ENCODE results near the gene NOLC1.

The NOLC1 gene

DNA sequence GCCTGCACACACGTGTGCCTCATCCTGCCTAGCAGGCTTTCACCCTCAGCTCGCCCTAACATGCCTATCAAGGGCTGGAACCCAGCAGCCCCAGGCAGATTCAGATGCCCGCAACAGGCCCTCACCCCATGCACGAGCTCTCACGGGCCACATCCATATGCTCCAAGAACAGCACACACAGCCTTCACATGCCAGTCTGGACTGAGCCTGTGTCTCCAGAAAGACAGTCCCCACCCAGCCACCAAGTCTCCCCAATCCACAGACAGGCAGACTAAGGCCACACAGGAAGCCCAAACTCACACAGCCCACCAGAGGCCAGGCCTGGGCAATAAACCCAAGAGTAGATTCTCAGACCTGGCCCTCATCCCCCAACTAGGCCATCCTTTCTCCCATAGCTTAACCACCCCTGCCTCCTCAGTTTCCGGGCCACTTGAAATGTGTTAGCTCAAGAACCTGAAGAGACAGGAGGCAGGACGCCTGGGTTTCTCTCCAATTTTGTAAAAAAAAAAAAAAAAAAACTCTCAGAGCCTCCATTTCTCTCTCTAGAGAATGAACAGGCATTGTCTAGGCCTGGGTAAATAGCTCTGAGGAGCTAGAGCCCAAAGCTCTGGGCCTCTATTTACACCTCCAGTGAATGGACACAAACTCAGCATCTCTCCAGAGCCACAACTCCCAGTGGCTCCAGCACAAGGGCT is 38.8 kb upstream of the NOLC1 start:
- Histone ChIP-seq H3K4me2 (ENCODE audit: low read length) (peak overlapping the region; percentile 93), H3K9me2 (replicated peaks; ENCODE audit: control insufficient read depth, low read length) (no peaks in the 10 kb centered on the region), H3F3A (ENCODE audit: control insufficient read depth, insufficient read depth) (peaks cover 29% of the 10 kb centered on the region), H3K27me3 (ENCODE audit: control insufficient read depth, low read length) (no peaks in the 10 kb centered on the region), H4K20me1 (ENCODE audit: control insufficient read depth, insufficient read depth, low read depth, low read length) (peaks cover 25% of the 10 kb centered on the region), H3K4me3 (ENCODE audit: low read length) (peak overlapping the region; percentile 97), H3K79me2 (ENCODE audit: control insufficient read depth, low read length) (peaks cover 70% of the 10 kb centered on the region), H3K9me3 (ENCODE audit: control insufficient read depth, insufficient read depth, low read length) (no peaks in the 10 kb centered on the region), H3K4me1 (ENCODE audit: control insufficient read depth, low read length) (peaks cover 53% of the 10 kb centered on the region), H3K36me3 (ENCODE audit: control insufficient read depth, low read length) (peaks cover 42% of the 10 kb centered on the region), H3K27ac (ENCODE audit: low read depth, low read length) (no peak overlapping the region)
- TF ChIP-seq, protein P1, sequence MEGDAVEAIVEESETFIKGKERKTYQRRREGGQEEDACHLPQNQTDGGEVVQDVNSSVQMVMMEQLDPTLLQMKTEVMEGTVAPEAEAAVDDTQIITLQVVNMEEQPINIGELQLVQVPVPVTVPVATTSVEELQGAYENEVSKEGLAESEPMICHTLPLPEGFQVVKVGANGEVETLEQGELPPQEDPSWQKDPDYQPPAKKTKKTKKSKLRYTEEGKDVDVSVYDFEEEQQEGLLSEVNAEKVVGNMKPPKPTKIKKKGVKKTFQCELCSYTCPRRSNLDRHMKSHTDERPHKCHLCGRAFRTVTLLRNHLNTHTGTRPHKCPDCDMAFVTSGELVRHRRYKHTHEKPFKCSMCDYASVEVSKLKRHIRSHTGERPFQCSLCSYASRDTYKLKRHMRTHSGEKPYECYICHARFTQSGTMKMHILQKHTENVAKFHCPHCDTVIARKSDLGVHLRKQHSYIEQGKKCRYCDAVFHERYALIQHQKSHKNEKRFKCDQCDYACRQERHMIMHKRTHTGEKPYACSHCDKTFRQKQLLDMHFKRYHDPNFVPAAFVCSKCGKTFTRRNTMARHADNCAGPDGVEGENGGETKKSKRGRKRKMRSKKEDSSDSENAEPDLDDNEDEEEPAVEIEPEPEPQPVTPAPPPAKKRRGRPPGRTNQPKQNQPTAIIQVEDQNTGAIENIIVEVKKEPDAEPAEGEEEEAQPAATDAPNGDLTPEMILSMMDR (IDR thresholded peaks at IDR 0.05; ENCODE audit: low read depth, low read length, poor library complexity, severe bottlenecking): no peak
- no peak for TF ChIP-seq EZH2phosphoT487 (IDR thresholded peaks at IDR 0.05; ENCODE audit: borderline replicate concordance, low read length)

DNA sequence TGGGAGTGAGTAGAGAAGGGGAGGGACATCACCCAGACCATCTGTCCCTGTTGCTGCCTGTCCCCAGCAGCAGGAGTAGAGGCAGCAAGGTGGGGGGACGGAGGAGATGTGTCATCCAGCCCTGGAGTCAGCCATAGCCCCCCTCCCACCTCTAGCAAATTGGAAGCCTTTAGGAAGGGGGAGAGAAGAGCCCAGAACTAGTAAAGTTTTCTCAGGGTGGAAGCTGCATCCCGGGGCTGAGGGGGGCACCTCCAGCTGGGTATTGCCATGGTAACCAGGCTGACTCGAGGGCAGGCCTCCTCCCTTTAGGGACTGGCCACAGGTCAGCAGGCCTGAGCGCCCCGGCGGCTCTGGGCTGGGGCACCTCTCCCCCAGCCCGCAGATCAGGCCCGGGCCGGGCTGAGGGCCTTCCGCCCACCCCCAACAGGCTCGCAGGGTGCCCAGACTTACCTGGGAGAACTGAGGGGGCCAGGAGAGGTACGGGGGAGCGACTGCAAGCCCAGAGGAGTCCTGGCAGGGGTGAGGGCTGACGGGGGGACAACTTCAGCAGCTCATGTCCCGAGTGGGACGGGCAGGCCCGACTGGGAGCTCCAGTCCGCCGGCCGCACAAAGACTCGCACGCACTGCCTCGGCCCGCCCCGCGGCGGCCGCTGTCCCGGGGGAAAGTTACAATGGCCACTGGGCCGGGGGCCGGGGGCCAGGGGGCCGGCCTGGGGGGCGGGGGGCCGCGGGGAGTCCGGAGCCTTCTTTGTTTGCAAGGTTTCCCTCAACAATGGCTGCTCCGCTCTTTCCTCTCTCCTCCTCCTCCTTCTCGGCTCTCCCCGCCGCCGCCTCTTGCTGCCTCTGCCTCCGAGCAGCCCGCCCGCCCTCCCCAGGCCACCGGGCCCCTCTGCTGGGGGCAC is 38.0 kb upstream of the NOLC1 start:
- Histone ChIP-seq H3K4me3 (ENCODE audit: low read length) (peak overlapping the region; percentile 97), H4K20me1 (ENCODE audit: control insufficient read depth, insufficient read depth, low read depth, low read length) (peaks cover 25% of the 10 kb centered on the region), H3K79me2 (ENCODE audit: control insufficient read depth, low read length) (peaks cover 78% of the 10 kb centered on the region), H3K27me3 (ENCODE audit: control insufficient read depth, low read length) (no peaks in the 10 kb centered on the region), H3K36me3 (ENCODE audit: control insufficient read depth, low read length) (peaks cover 34% of the 10 kb centered on the region), H3K9me2 (replicated peaks; ENCODE audit: control insufficient read depth, low read length) (no peaks in the 10 kb centered on the region), H3K27ac (ENCODE audit: low read depth, low read length) (no peak overlapping the region), H3F3A (ENCODE audit: control insufficient read depth, insufficient read depth) (peaks cover 35% of the 10 kb centered on the region), H3K9me3 (ENCODE audit: control insufficient read depth, insufficient read depth, low read length) (no peaks in the 10 kb centered on the region), H3K4me2 (ENCODE audit: low read length) (peak overlapping the region; percentile 99), H3K4me1 (ENCODE audit: control insufficient read depth, low read length) (peaks cover 60% of the 10 kb centered on the region)
- no peak for TF ChIP-seq EZH2phosphoT487 (IDR thresholded peaks at IDR 0.05; ENCODE audit: borderline replicate concordance, low read length)
- TF ChIP-seq, protein P1 (IDR thresholded peaks at IDR 0.05; ENCODE audit: low read depth, low read length, poor library complexity, severe bottlenecking): no peak

GRCh38 chr10:102114861-102115618 is 37.1 kb upstream of the NOLC1 start:
- TF ChIP-seq, protein P1 (IDR thresholded peaks at IDR 0.05; ENCODE audit: low read depth, low read length, poor library complexity, severe bottlenecking): no peak
- no peak for TF ChIP-seq EZH2phosphoT487 (IDR thresholded peaks at IDR 0.05; ENCODE audit: borderline replicate concordance, low read length)
- Histone ChIP-seq H3K27me3 (ENCODE audit: control insufficient read depth, low read length) (no peaks in the 10 kb centered on the region), H3K4me3 (ENCODE audit: low read length) (peak overlapping the region; percentile 97), H3K9me3 (ENCODE audit: control insufficient read depth, insufficient read depth, low read length) (no peaks in the 10 kb centered on the region), H3K4me1 (ENCODE audit: control insufficient read depth, low read length) (peaks cover 63% of the 10 kb centered on the region), H4K20me1 (ENCODE audit: control insufficient read depth, insufficient read depth, low read depth, low read length) (peaks cover 25% of the 10 kb centered on the region), H3K27ac (ENCODE audit: low read depth, low read length) (peak overlapping the region; percentile 86), H3F3A (ENCODE audit: control insufficient read depth, insufficient read depth) (peaks cover 38% of the 10 kb centered on the region), H3K36me3 (ENCODE audit: control insufficient read depth, low read length) (peaks cover 26% of the 10 kb centered on the region), H3K9me2 (replicated peaks; ENCODE audit: control insufficient read depth, low read length) (no peaks in the 10 kb centered on the region), H3K79me2 (ENCODE audit: control insufficient read depth, low read length) (peaks cover 86% of the 10 kb centered on the region), H3K4me2 (ENCODE audit: low read length) (peak overlapping the region; percentile 99)

Data from DOHH2 (cell line).